IPS-NIHi7 (cell line): Measurements from ENCODE around the gene SLC6A6.
A peak's percentile ranks its signal among the peaks of the same experiment; 100 is the strongest.

Experiments used
- DNase-seq: peaks from one replicate; pipeline ENCODE4 v3.0.0; 2012; ENCODE audit warnings: mixed read lengths; ENCODE audit errors: extremely low spot score

Gene SLC6A6

DNA sequence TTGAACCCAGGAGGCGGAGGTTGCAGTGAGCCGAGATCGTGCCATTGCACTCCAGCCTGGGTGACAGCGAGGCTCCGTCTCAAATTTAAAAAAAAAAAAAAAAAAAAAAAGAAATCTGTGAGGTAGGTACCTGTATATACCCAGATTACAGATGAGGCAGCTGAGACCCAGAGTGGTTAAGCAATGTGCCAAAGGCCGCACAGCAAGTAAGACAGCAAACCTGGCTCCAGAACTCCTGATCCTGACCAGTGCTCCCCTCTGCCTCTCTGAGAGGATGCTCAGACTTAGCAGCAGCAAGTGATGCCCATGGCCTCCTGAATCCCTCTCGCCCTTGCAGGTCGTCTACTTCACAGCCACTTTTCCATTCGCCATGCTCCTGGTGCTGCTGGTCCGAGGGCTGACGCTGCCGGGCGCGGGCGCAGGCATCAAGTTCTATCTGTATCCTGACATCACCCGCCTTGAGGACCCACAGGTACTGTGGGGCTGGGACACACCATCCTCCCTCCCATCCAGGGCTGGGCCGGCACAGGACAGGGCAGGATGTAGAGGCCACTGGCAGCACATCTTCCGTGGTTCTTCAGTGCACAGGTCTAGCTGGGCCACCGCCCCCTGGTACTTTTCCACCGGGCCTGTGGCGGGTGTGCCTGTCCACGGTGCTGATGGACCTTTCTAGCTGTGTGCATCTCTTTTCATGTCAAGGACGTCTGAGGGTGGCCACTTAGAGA is 63.9 kb downstream of the SLC6A6 start:
- no peak for DNase-seq

DNA sequence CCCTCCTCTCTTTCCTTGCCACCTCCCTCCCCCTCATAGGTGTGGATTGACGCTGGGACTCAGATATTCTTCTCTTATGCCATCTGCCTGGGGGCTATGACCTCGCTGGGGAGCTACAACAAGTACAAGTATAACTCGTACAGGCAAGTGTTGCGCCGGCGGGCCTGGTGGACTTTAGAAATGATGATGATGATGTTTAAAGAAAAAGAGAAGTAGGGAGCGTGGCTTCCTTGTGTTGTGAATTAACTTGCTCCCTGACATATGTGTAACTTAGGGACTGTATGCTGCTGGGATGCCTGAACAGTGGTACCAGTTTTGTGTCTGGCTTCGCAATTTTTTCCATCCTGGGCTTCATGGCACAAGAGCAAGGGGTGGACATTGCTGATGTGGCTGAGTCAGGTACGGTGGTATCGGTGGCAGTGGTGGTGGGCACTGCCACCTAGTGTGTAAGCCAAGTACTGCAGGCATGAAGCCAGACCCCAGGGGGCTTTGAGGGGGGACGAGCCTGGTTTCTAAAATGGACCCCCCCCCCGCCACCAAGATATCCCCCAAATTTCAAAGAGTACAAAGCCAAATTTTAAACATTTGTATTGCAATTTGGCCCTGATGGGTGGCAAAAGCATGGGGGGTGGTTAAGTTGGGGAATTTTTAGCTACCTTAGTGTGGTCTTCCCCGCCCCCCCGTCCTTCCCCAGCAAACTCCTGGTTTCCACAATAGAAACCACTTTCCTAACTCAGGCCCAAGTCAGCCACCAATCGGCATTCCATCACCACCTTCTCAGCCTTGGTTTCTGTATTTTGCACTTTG is 65.6 kb downstream of the SLC6A6 start:
- DNase-seq: peak; percentile 91

DNA sequence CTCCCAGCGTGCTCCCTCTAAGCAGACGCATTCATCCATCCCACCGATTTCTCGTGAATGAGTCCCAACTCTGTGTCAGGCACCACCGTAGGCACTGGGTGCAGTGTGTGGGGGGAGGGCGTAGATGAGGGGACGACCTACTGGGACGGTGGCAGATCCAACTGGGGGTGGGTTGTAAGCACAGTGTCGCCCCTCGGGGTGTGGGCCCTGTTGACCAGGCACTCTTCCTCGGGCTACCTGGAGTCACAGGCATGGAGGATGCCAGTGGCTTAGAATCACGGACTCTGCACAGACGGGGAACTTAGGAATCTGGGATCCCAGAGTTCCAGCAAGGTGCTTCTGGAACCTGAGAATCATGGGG is 66.2 kb downstream of the SLC6A6 start:
- no peak for DNase-seq

DNA sequence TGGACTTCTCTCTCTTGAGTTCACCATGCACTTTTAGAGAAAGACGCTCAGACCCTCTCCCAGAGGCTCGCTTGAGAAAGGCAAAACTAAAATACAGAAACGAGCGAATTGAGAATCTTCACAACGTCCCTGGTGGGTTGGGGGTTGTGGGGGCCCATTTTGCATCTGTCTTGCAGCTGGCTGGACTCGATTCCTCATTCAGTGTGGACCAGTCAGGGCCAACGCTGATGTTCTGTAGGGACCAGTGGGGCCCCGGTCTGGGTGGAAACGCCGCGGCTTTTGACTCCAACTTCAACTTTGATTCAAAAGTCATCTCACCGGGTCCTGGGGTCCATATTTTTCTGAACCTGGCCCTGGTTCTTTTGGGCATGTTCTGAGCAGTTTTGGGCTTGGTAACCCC is 68.1 kb downstream of the SLC6A6 start:
- DNase-seq: no peak

DNA sequence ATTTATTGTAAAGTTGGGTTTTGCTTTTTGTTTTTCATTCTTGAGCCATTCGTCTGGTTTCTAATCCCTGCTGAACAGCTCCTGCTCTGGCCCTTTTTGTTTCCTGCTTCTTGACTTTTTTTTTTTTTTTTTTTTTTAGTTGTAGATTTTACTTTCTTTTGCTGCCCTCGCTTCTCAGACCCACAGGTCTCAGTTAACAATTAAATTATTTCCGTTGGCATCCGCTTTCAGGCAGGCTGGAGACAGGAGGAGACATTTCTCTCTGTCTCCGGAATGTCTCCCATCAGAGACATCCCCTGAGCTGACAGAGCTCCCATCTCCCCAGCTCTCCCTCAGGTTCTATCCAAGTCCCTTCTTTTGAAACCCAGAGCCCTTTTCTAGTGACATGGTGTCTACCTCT is 68.6 kb downstream of the SLC6A6 start:
- no peak for DNase-seq

DNA sequence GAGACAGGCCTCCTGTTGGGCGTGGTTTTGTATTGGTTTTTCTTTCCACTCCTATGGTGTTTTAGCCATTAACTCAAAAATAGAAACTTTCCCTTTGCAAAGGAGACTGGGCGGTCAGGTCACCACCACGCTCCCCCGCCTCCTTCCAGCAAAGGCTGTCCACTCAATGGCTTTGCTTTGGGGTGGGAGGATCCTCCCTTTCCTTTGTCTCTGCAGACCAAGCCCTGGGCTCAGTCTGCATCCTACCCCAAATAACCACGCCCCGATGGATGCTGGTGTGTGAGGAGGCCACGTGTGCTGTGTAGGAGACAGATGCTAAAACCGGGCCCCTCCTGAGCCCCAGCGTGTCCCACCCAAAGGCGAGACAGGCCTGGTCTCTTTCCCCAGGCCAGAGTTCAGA is 69.3 kb downstream of the SLC6A6 start:
- DNase-seq: no peak

DNA sequence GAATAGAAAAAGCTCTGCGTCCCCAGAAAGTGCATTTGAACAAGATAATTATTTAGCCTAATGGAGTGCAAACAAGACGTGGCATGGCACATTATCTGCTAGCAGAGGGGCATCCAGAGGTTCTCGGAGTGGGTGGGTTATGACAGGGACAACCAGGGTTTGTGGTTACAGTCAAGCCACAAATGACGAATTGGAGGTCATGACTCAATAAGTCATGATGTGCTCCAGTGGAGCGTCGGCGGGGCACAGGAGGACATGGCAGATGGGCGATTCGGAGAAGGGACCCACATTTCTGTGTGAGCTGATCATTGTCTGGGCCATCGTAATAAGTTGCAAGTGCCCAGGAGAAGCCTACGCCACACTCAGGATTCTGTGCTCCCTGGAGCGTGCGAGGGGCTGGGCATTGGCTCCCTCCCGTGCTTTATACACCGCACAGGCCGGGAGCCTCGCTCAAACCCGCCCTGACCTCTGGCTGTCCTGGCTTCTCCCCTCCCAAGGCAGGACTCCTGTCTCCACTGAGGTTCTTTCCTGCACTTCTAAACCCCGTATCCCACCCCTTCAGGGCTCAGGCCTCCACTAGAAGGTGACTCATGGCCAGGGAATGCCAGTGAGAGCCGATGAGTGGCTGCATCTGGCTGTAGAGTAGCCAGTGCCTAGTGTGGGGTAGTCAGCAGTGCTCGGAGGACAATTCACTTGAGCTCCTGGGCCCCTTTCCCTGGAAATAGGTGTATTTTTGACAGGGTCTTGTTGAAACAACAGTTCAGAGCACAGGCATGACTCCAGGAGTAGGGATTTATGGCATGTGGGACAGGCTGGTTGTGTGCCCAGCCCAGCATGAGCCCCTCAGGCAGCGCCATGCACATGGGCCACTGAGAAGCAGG is 70.3 kb downstream of the SLC6A6 start:
- DNase-seq: peak; percentile 61

DNA sequence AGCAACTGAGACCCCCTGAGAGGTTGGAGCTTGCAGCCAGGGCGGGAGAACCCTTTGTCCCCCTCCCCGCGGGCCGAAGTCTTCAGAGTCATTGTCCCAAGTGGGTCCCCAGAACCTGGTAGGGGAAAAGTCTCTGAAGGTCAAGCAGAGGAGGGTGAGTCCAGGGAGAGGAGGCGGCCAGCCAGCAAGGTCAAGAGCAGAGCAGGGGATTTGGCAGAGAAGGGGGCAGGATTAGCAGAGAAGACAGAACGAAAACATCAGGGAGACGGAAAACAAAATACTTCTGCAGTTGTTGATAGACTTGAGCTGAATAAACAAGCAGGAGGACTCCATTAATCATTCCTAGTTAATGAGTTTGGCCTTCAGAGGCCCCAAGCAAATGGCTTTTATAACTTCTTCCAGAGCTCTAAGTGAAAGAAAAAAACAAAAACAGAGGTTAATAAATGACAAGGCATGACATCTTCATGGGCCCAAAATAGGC is 71.0 kb downstream of the SLC6A6 start:
- no peak for DNase-seq

DNA sequence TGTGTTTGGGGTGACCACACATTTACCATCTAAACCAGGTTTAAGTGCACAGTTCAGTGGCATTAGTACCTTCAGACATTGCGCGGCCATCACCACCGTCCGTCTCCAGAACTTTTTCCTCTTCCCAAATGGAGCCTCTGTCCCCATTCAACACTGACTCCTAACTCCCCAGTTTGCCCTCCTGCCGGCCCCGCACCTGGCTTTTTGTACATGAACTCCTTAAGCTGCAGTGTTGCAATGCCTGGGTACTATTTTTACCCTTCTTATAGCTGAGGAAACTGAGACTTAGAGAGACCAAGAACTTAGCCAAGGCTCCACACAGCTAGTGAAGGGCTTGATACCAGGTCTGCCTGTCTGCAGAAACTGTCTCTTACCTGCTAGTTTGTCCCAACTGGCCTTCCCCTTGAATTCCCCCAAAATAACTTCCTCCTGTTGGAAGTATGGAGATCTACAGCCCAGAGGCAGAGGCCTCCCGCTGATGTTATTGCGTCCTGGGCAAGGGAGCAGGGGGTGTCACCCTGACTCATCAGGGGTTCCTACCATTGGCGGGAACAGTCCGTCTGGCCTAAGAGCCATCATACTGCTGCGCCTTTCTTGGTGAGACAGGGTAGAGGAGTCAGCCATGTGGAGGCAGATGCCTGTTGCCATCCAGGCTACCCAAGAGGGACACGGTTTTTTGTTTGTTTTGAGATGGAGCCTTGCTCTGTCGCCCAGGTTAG is 72.1 kb downstream of the SLC6A6 start:
- no peak for DNase-seq

DNA sequence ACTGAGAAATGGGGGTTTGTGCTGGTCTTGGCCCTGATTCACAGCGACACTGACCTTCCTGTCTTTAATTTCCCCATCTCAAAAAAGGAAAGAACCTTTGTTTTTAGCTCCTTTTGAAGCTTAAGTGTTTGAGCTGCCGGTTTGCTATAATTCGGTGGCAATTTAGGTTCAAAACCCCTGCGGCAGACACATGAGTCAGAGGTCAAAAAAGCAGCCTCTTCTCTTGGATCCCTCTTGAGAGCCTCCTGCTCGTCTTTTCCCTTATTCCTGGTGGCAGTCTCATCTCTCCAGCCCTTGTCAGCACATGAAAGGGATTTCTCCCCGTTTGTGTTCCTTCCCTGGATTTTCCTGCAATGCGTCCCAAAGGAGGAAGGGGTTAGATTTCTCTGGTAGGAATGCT is 73.2 kb downstream of the SLC6A6 start:
- DNase-seq: no peak

DNA sequence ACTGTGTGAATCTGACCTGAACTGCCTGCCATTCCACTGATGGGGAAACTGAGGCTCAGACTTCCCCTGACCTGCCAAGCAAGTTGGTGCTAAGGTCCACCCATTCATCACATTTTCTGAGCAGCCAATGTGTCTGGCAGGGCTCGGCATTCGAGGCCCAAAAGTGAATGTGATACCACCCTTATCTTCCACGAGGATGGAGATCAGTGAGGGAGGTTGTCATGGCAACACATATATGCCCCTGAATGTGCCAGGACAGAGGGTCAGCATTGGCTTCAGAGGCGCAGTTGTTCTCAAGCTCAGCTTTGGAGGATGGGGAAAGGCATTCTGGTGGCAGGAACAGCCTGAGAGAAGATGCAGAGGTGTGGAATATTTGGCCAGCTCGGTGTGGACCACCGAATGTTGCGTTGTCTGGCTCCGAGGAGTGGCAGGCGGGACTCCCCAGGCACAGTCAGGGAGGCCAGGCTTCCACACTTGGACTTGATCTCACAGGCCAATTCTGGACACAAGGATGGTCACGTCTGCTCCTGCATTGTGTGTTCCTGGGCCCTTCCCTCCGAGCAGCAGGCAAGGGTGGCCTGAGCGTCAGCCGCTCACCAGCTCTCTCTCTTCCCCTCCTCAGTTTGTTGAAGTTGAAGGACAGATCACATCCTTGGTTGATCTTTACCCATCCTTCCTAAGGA is 74.3 kb downstream of the SLC6A6 start:
- no peak for DNase-seq

DNA sequence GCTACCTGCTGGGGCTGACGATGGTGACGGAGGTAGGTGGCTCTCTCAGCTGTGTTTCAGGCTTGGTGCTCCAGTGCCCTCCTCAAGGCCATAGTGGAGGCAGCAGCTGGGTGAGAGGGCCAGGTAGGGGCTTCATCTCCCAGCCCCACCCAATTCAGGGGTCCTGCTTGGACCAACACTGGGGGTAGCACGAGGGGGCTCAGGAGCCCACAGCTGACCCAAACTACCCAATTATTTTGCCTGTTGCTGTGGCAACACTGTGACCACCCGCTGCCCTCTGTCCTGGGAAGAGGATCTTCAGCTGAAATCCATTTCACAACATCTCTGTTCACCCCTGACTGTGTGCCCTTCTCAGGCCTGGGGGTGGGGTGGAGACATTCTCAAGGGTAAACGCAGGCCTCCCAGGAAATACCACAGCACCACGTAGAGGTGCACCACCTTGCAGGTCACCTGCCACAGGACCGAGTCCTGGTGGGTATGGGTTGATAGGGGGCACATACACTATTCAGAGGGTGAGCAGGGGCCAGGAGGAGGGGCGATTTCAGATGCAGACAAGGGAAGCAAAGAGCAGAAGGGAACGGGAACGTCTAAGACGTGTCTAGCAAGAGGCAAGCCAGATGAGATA is 75.0 kb downstream of the SLC6A6 start:
- DNase-seq: no peak

DNA sequence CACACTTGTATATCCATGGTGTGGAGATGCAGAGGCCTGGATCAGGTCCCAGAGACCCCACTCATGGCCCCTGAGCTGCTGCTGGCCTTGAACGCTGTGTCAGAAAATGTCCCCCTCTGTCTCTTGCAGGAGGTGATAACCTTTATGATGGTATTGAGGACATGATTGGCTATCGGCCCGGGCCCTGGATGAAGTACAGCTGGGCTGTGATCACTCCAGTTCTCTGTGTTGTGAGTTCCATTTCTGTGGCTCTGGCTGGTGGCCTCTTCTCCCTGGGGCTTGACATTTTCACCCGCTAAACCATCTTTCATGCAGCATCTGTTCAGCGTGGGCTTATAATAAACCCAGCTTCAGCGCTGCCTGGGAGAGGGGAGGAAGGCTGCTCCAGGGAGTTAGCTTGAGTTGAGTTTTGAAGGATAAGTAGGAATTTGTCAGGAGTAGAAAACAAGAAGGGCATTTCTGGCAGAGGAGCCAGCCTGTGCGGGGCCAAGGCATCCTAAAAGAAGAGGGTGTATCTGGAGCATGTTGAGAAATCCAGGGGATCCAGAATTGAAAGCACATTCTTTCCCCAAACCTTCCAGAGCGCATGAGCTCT is 76.6 kb downstream of the SLC6A6 start:
- no peak for DNase-seq

DNA sequence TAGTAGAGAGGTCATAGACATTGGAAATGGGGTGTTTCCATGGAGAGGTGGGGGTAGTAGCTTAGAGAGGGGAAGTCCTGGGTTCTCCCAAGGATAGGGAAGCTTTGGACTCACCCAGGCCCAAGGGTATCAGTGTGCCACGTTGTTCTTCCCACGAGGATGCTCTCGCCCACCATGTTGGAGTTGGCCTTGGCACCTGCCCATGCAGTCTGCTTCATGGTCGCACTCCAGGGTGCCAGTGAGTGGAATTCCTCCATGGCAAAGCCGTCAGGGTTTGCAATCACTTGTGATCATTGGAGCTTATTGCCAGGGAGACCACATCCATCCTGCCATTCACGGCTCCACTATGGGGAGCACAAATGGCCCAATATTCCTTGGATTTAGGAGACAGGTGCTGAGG is 77.2 kb downstream of the SLC6A6 start:
- DNase-seq: no peak

DNA sequence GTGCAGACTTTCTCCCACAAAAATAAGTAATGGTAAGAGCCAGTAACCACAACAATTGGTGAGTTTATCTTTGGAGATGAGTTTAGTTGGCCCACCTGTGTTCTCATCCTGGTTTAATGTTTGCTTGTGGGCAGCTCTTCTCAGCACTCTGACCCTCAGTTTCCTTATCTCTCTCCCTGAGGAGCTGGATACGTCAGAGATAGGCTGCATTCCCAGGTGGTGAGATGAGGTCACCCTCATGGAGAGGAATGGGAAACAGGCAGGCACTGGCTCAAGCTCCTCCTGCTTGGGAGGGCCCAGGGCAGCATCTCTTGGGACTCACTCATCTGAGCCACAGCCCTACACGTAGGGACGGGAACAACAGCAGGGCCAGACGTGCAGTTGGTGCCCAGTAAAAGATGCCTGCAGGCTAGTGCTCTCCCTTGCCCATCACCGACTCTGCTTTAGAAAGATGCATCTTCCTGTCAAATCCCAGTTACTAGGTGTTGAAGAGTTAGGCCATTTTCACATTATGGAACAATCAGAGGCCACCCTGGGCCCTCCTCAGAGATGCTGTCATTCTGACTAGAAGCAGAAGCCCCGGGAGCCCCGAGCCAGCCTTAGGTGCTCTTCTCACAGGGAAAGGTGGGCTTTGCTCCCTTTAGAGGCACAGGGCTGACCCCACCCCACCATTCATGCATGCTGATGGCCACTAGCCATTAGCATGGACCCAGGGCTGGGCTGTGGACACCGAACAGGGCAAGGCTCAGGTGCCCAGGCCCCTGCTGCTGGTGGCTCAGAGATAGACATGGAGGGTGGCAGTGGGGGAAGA is 78.0 kb downstream of the SLC6A6 start:
- DNase-seq: peak; percentile 42

DNA sequence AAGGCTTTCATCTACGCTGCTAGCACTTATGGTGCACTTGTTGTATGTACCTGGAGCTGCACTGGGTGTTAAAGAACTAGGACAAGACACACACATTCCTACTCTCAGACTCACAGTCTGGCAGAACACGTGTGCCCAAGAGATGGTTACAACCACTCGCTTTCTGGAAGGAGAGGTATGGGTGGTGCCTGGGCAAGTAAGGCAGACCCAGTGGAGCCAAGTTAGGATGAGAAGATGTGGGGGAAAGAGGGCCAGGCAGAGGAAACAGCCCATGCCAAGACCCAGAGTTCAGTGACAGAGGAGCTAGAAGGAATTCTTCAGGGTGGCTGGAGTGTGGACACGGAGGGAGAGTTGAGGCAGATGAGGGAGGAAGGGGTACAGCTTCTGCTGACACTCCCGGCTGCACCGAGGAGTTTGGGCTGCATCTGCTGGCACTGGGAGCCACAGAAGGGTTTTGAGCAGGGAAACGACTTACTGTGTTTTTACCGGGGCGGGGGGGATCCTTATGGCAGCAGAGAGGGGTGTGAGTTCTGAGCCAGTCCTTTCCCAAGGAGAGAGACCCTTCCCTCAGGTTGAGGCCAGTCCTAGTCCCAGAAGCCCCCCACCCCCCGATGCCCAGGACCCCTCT is 78.7 kb downstream of the SLC6A6 start:
- DNase-seq: no peak

DNA sequence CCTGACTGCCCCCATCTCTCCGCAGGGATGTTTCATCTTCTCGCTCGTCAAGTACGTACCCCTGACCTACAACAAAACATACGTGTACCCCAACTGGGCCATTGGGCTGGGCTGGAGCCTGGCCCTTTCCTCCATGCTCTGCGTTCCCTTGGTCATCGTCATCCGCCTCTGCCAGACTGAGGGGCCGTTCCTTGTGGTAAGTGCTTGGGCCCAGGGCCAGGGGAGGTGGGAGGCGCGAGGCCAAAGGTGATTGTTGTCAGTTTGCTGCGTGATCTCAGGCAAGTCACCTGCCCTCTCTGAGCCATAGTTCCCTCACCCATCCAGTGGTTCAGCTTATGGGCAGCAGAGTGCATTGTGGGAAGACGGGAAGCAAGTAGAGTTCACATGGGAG is 79.2 kb downstream of the SLC6A6 start:
- no peak for DNase-seq

DNA sequence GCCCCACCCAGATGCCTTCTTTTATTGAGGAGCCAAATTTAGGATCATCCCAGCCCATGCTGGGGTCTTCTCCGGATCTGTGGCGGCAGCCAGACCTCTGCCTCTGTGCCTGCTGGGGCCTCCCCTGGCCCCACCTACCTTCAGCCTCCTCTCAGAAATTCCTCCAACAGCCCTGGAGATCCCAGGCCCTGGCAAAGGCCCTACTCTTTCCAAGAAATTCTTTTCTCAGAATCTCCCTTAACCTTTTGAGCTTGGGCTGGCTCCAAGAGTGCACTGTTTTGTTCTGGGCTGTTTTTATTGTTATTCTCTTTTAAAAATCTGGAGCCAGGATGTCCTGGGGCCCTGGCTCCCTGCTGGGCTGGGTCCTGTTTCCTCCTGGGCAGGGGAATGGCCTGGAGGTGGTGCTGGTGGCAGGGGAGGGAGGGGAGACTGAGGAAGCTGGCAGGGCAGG is 79.9 kb downstream of the SLC6A6 start:
- no peak for DNase-seq

DNA sequence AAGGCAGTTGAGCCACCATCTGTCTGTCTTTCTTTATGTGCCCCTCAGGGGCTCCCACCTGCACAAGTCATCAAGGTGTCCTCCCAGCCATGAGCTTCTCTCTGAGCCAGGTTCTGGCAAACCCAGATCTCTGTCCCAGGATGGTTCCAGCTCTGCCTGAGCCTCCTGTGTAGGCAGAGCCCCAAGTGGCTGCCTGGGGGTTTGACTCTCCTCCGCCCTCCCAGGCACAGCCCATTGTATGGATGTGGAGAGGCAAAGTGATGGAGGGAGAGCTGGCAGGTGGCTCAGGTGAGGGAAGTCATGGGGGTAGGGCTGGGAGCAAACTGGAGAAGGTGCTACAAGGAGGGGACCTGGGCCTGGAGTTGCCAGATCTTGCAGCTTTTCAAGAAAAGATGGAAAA is 80.9 kb downstream of the SLC6A6 start:
- no peak for DNase-seq
